Aorta (tissue), 5 donors: Measurements from ENCODE around the gene RAC2. TPM values are rescaled to one million over a fixed set of nuclear protein-coding genes. Genes with fewer than 3 reads are reported as not detected.
"Not testable (repeated sequence)": the region's sequence is repeated elsewhere in the genome, so short reads cannot be mapped to it uniquely, and the experiment has no call there.

Experiments used
- ATAC-seq: fragments of 200-7000 bp; cut with Tn5 transposase; one replicate; pipeline ENCODE4 v1.9.1; 2022; ENCODE audit warnings: moderate library complexity; ENCODE audit not compliant: low FRiP score
- DNase-seq, 2 donors: peaks; one replicate each; pipeline ENCODE4 v3.0.0-alpha.2; 2020
- H3K27ac ChIP-seq, 2 donors: one replicate each; pipeline ENCODE4 v1.5.1; 2013; ENCODE audit warnings: low read length in 2 of 2, mild to moderate bottlenecking in 2 of 2, moderate library complexity in 2 of 2, control low read depth in 1 of 2, inconsistent platforms in 1 of 2, low read depth in 1 of 2
- H3K27me3 ChIP-seq, 2 donors: one replicate each; pipeline ENCODE4 v1.6.1; 2013; ENCODE audit warnings: control low read depth in 1 of 2, low read length in 1 of 2, mild to moderate bottlenecking in 1 of 2, moderate library complexity in 1 of 2; ENCODE audit not compliant: insufficient read depth in 2 of 2, control insufficient read depth in 1 of 2
- H3K36me3 ChIP-seq, 2 donors: one replicate each; pipeline ENCODE4 v1.6.1; 2013; ENCODE audit warnings: control low read depth in 1 of 2, low read length in 1 of 2, mild to moderate bottlenecking in 1 of 2; ENCODE audit not compliant: insufficient read depth in 2 of 2, control insufficient read depth in 1 of 2
- H3K4me1 ChIP-seq, 2 donors: one replicate each; pipeline ENCODE4 v1.6.1; 2013; ENCODE audit warnings: low read length in 2 of 2, control low read depth in 1 of 2, mild to moderate bottlenecking in 1 of 2, moderate library complexity in 1 of 2; ENCODE audit not compliant: insufficient read depth in 2 of 2, control insufficient read depth in 1 of 2
- H3K4me3 ChIP-seq, 2 donors: one replicate each; pipeline ENCODE4 v1.5.1; 2013; ENCODE audit warnings: low read length in 2 of 2, control low read depth in 1 of 2, mild to moderate bottlenecking in 1 of 2
- H3K9me3 ChIP-seq: one replicate; pipeline ENCODE4 v1.6.1; 2013; ENCODE audit warnings: mild to moderate bottlenecking, low read length; ENCODE audit not compliant: control insufficient read depth
- WGBS, 2 donors: extraction: QIAGEN DNeasy Blood & Tissue Kit; methylation state at CpG; one replicate each; pipeline ENCODE4 v1.1.7; 2013; 5-methylcytosine and 5-hydroxymethylcytosine counted together
- intact Hi-C, 2 donors: fragments of 100-400 bp; cut with DNase I; formaldehyde crosslinking; loops; one replicate each; pipeline versions ENCODE4 v1.14.2 to v1.15.0; 2022
- polyA plus RNA-seq, 2 donors: library from polyadenylated mRNA; stranded (reverse); fragments of 200-250 nt; gene quantifications; one replicate each; pipeline ENCODE4 v1.2.3, GENCODE V29; 2013
- total RNA-seq, 2 donors: library from RNA; stranded (reverse); fragmentation: NEBNext Ultra II Directional; extraction: Animal tissue kit (Norgen Biotek cat#: 25700); gene quantifications; one replicate each; pipeline ENCODE4 v1.2.1, GENCODE V29; 2021
- donor health status: healthy with polysubstance abuse.
- donor health status: Bipolar disorder and iron deficiency.
- donor health status: DM: no; HTN: no; CAD: no.
- donor health status: DM: no; HTN: no; CAD: no.
- donor health status: DM: yes; HTN: yes; CAD: no.

Gene RAC2
- total and polyA plus RNA-seq, 4 donors = 3.6 to 19.8 (median 15.7) TPM

DNA sequence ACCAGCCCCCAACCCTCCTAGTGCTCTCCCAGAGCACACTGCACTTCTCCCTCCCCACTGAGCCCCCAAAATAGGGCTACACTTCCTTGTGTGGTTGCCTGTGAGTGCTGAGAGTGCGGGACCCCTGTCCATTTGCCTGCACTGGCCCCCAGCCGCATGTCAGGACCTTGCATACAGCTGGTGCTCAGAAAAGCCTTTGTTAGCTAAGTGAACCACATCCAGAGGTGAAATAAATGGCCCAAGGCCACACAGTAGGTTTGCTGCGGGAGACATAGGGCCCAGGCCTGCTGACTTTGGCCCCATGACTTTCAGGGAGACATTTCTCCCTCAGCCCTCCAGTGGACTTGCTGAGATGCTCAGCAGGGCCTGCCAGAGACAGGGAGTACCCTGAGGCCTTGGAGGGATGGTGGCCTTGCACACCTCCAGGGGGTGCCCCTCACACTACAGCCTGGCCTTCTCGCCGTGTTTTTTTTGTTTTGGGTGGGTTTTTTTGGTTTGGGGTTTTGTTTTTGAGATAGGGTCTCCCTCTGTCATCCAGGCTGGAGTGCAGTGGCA is 42.0 kb downstream of the RAC2 start:
- H3K27ac ChIP-seq = no peak overlapping the region
- WGBS, 2 donors = 79 to 89% methylated on average over 5 of the region's 5 CpGs
- intact Hi-C loops = no loop called here
- no peak overlapping the region for H3K4me3 ChIP-seq
- ATAC-seq (no peak), DNase-seq (peak in 1 of 2 donors; percentile 47)
- H3K36me3 ChIP-seq = no peaks in the 10 kb centered on the region
- H3K9me3 ChIP-seq = no peaks in the 10 kb centered on the region
- no peaks in the 10 kb centered on the region for H3K27me3 ChIP-seq
- H3K4me1 ChIP-seq = no peaks in the 10 kb centered on the region

DNA sequence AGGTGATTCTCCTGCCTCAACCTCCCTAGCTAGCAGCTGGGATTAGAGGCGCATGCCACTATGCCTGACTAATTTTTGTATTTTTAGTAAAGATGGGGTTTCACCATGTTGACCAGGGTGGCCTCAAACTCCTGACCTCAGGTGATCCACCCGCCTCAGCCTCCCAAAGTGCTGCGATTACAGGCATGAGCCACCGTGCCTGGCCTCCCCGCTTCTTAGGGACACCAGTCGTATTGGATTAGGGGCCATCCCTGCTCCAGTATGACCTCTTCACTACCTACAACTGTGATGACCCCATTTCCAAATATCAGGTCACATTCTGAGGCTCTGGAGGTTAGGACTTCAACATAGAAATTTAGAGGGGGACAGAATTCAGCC is 42.6 kb downstream of the RAC2 start:
- H3K27me3 ChIP-seq, H3K4me1 ChIP-seq, ATAC-seq, H3K36me3 ChIP-seq, H3K27ac ChIP-seq, intact Hi-C loops, H3K4me3 ChIP-seq, H3K9me3 ChIP-seq: not testable (repeated sequence)
- WGBS, 2 donors = 94 to 96% methylated on average over 6 of the region's 6 CpGs
- DNase-seq = peak; percentile 37 to 48

DNA sequence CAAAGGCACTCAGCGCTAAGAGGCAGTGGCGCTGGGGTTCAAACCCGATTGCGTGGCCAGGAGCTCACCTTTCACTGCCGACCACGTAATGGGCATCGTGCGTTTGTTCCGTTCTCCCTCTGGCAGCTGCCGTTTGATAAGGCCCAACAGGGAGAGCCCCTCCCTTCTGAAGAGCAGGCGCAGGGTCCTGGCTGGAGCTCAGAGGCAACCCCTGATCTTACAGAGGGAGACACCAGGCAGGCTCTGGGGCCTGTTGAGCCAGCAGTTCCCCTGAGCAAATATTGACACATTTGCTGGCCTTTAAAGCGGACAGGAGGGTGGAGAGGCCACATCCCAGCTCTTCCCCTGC is 44.3 kb downstream of the RAC2 start:
- Histone ChIP-seq H3K27me3 (no peaks in the 10 kb centered on the region), H3K27ac (no peak overlapping the region), H3K4me1 (no peaks in the 10 kb centered on the region), H3K9me3 (no peaks in the 10 kb centered on the region), H3K36me3 (no peaks in the 10 kb centered on the region), H3K4me3 (no peak overlapping the region)
- ATAC-seq (no peak), DNase-seq (no peak)
- 11 to 12% methylated on average over 10 to 12 of the region's 12 CpGs for WGBS, 2 donors
- intact Hi-C loops = loop anchor here (2.0 to 5.0 kb wide), 2 partner anchors 33 to 122 kb away; no protein-coding TSS in a partner anchor

DNA sequence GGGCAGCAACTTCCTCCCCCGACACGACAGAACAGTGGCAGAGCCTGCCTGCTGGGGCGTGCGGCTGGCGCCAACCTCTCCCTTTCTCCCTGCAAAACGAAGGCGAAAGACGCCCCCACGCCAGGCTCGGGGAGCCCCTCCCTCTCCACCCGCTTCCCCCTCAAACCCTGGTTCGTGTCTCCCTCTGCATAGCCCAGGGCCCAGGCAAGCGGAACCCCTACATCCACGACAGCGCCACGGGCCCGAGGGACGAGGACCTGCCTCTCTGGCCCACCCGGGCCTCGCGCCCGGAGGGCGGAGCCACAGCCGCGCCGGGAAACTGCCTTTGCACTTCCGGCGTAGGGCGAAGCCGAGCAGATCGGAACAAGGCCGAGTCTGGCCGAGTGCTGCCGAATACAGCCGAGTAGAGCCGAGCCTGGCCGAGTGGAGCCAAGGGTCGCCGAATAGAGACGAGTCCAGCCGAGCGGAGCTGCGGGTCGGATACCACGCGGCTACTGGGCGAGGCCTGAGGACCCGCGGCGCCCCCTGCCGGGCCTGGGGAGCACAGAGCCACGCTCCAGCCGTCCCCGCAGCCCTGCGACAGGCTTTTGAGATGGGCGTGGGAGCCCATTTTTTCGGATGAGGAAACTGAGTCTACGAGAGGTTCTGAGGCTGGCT is 44.8 kb downstream of the RAC2 start:
- no peaks in the 10 kb centered on the region for H3K36me3 ChIP-seq
- no peaks in the 10 kb centered on the region for H3K27me3 ChIP-seq
- WGBS, 2 donors = 1% methylated on average over 50 to 58 of the region's 58 CpGs
- intact Hi-C loops = loop anchor here (2.0 to 5.0 kb wide), 2 partner anchors 32 to 122 kb away; no protein-coding TSS in a partner anchor
- ATAC-seq = peak; percentile 98
- H3K4me3 ChIP-seq = peak overlapping the region; percentile 31 to 51
- no peaks in the 10 kb centered on the region for H3K4me1 ChIP-seq
- H3K9me3 ChIP-seq = no peaks in the 10 kb centered on the region
- H3K27ac ChIP-seq = peak overlapping the region in 1 of 2 donors; percentile 77
- peak; percentile 99 to 100 for DNase-seq

DNA sequence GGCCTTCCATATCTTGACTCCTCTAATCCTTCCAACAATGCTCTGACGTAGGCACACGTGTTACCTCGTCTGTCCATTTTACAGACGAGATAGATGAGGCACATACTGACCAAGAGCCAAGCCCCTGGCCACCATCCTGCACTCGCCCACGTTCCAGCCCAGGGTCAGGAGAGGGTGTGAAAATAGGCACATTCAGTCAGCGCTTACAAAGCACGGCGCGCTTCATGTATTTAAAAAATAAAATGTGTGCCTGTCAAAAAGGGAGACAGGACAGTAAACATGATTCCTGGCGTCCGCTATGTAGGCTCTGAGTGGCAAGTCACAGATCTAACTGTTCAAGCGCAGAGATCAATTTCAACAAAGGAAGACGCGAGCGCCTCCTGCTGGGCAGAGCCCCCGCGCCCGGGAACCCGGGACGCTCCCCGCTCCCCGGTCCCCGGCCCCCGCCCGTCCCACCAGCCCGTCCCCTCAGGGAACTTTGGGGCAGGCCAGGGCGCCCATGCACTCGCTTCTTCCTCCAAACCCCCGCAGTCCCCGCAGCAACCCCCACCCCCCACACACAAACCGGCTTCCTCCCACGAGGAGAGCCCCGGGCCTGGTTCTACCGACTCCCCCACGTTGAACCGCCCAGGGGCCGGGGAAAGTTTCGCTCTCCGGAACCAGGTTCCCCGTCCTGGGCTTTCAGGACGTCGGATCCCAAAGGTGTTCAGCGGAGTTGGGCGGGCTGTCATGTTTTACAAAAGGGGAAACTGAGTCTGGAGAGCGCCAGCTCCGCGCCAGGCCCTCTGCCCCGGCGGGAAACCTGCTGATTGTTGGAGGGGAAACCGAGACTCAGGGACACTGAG is 45.6 kb downstream of the RAC2 start:
- DNase-seq (peak; percentile 91 to 96), ATAC-seq (peak; percentile 86)
- WGBS, 2 donors = 2 to 3% methylated on average over 49 to 51 of the region's 51 CpGs
- no peaks in the 10 kb centered on the region for H3K36me3 ChIP-seq
- no peaks in the 10 kb centered on the region for H3K27me3 ChIP-seq
- H3K4me1 ChIP-seq = no peaks in the 10 kb centered on the region
- H3K27ac ChIP-seq = peak overlapping the region in 1 of 2 donors; percentile 77
- peak overlapping the region; percentile 31 to 51 for H3K4me3 ChIP-seq
- no peaks in the 10 kb centered on the region for H3K9me3 ChIP-seq
- intact Hi-C loops = loop anchor here (2.0 to 5.0 kb wide), 2 partner anchors 32 to 121 kb away; no protein-coding TSS in a partner anchor

DNA sequence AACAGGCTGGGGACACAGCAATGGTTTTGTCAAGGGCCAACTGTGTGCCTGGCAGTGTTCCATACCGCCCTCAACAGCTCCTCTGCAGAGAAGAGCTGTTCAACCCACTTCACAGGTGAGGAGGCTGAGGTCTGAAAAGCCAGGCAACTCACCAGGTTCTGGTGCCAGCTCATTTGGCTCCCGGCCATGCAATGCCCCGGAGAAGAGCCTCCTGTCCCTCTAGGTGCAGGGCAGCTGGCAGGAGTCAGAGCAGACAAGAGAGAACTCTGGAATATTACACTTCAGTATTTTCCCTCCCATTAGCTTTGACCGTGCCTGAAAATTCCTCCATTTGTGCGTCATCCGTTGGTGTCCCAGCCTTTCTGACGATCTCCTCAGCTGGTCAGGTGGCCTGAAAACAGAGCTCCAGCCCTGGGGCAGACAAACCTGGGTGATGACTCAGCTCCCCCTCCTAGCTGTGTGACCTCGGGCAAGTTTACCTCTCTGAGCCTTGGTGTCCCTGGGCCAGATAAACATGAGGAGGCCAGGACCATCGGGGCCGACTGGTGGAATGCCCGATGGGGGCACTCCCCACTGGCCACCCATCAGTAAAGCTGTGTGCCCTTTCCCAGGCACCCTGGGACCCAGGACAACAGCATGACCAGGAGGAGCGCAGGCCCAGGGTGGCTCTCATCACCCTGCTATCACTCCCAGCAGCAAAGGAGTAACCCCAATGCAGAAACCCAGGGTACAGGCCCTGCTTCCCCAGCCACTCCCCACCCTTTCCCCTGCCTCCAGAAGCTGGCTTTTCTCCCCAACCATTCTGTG is 46.4 kb downstream of the RAC2 start:
- H3K4me3 ChIP-seq = no peak overlapping the region
- WGBS, 2 donors = 41 to 43% methylated on average over 12 of the region's 12 CpGs
- H3K4me1 ChIP-seq = no peaks in the 10 kb centered on the region
- DNase-seq (peak; percentile 57 to 77), ATAC-seq (peak; percentile 3)
- intact Hi-C loops = loop anchor here (1.0 to 5.0 kb wide), 3 partner anchors 31 to 120 kb away; no protein-coding TSS in a partner anchor
- no peak overlapping the region for H3K27ac ChIP-seq
- H3K27me3 ChIP-seq = no peaks in the 10 kb centered on the region
- no peaks in the 10 kb centered on the region for H3K36me3 ChIP-seq
- no peaks in the 10 kb centered on the region for H3K9me3 ChIP-seq

DNA sequence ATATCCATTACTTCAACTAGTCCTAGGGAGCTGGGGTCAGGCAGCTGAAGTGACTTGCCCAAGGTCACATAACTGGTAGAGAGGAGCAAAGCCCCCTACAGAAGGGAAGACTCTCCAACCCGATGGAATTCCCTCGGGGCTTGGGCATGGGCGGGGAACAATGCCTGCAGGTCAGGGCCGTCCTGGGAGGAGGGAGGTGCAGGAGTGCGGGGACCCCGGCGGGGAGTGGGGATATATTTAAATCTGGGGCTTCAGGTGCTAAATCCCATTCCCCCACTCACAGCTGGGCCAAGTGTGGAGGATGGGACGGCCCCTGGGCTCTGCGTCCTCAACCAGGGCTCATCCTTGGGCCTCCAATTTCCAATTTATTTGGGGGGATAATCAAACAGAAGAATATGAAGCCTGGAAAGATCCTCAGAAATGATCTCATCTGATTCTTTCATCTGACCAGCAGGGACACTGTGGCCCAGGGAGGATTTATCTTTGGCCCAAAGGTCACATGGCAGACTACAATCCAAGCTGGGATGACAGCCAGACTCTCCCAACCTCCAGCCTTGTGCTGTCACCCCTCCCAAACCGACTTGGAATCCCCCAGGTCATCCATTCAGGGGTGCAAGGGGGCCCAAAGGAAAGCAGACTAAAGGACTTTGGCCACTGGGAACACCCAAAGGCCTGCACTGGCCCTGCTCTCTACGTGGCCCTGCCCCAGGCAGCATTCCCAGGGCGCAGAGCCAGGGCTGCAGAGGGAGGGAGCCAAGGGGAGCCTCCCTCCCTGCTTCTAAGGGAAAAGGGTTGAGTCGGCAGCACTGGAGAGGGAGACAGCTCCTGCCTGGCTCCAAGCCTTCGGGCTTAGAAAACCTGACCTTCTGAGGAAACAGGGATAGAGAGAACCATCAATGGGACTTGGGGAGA is 47.3 kb downstream of the RAC2 start:
- ATAC-seq (peak; percentile 77), DNase-seq (peak; percentile 89 to 94)
- no peaks in the 10 kb centered on the region for H3K4me1 ChIP-seq
- intact Hi-C loops = loop anchor here in 1 of 2 donors (1.0 to 5.0 kb wide), 2 partner anchors 30 to 119 kb away; no protein-coding TSS in a partner anchor
- H3K27ac ChIP-seq = no peak overlapping the region
- WGBS, 2 donors = 53 to 55% methylated on average over 14 of the region's 14 CpGs
- H3K9me3 ChIP-seq = no peaks in the 10 kb centered on the region
- no peaks in the 10 kb centered on the region for H3K36me3 ChIP-seq
- H3K27me3 ChIP-seq = no peaks in the 10 kb centered on the region
- no peak overlapping the region for H3K4me3 ChIP-seq
